K562 (cell line): Measurements from ENCODE around the gene COL24A1. TPM values are rescaled to one million over a fixed set of nuclear protein-coding genes. Genes with fewer than 3 reads are reported as not detected.

Source experiments
- ATAC-seq: fragments of 200-7000 bp; cut with Tn5 transposase; 3 replicates; pipeline ENCODE4 v1.9.1; 2020; ENCODE audit warnings: moderate library complexity
- BruUV-seq: library from RNA; stranded (reverse); fragments of 400-500 nt; replicated peaks from 2 replicates; lab custom pipeline; 2021; lab: Mats Ljungman, UMichigan
- CTCF ChIA-PET: fragments of 300-600 bp; formaldehyde crosslinking; extraction: SDS; loops from one replicate; lab custom pipeline; 2021; ENCODE audit warnings: low intra/inter-chr PET ratio; lab: Yijun Ruan, JAX
- POLR2A ChIA-PET: fragments of 300-600, 350-650 bp; sonication (Branson Sonifier 250); formaldehyde crosslinking; extraction: SDS; loops from one replicate; lab custom pipeline; 2021; ENCODE audit warnings: antibody characterized with exemption, inconsistent platforms; lab: Yijun Ruan, JAX
- DNase-seq, 4 experiments: peaks; one replicate each; pipeline versions ENCODE4 v3.0.0 to v3.0.0-alpha.2; 2011 to 2018; ENCODE audit warnings: low spot score in 3 of 4, mixed read lengths in 3 of 4; ENCODE audit errors: extremely low read depth in 1 of 4
- FAIRE-seq: peaks from 2 replicates; lab custom pipeline; 2011; peaks lifted over from hg19 to GRCh38; lab: Jason Lieb, UNC
- H2AFZ ChIP-seq: 2 replicates; pipeline ENCODE4 v1.6.0; 2011; ENCODE audit warnings: low read depth, low read length, control low read depth, inconsistent platforms
- H3K27ac ChIP-seq: fragments of 200-600 bp; 3 replicates; pipeline ENCODE4 v1.8.0; 2011; ENCODE audit warnings: low read depth, mild to moderate bottlenecking, control low read depth, inconsistent platforms, low read length, moderate library complexity, mixed read lengths; ENCODE audit errors: extremely low read depth
- H3K27me3 ChIP-seq, 2 experiments: fragments of 300-600 bp in 1 of 2; 2 replicates in 1 of 2; 3 replicates in 1 of 2; pipeline versions ENCODE4 v1.6.0 to v1.8.0; 2011; ENCODE audit warnings: inconsistent platforms in 2 of 2, low read length in 2 of 2, mild to moderate bottlenecking in 1 of 2, mixed read lengths in 1 of 2, moderate library complexity in 1 of 2; ENCODE audit not compliant: control insufficient read depth in 2 of 2, insufficient read depth in 2 of 2
- H3K36me3 ChIP-seq: fragments of 300-600 bp; 3 replicates; pipeline ENCODE4 v1.8.0; 2011; ENCODE audit warnings: mild to moderate bottlenecking, low read length, inconsistent platforms; ENCODE audit not compliant: control insufficient read depth, insufficient read depth
- H3K4me1 ChIP-seq, 2 experiments: fragments of 200-600 bp in 1 of 2; replicated peaks in 1 of 2; 2 replicates in 1 of 2; 3 replicates in 1 of 2; pipeline versions ENCODE4 v1.5.1 to v1.8.0; 2011; ENCODE audit warnings: inconsistent platforms in 2 of 2, low read length in 2 of 2, mild to moderate bottlenecking in 1 of 2, mixed read lengths in 1 of 2, moderate library complexity in 1 of 2; ENCODE audit not compliant: control insufficient read depth in 2 of 2, insufficient read depth in 2 of 2
- H3K4me2 ChIP-seq: 2 replicates; pipeline ENCODE4 v1.6.1; 2011; ENCODE audit warnings: low read length, control low read depth, inconsistent platforms, mixed read lengths; ENCODE audit not compliant: insufficient read depth
- H3K4me3 ChIP-seq: fragments of 200-600 bp; sonication (generic), shearing (Covaris generic); 2 replicates; pipeline ENCODE4 v1.5.1; 2016; ENCODE audit warnings: control low read depth, inconsistent platforms
- H3K79me2 ChIP-seq: fragments of 200-600 bp; 3 replicates; pipeline ENCODE4 v1.8.0; 2011; ENCODE audit warnings: low read length, inconsistent platforms; ENCODE audit not compliant: control insufficient read depth, insufficient read depth
- H3K9ac ChIP-seq, 2 experiments: 2 replicates each; pipeline versions ENCODE4 v1.6.0 to v1.6.1; 2011; ENCODE audit warnings: low read depth in 2 of 2, low read length in 2 of 2, control low read depth in 1 of 2, inconsistent platforms in 1 of 2, mild to moderate bottlenecking in 1 of 2, mixed read lengths in 1 of 2; ENCODE audit not compliant: insufficient read depth in 1 of 2
- H3K9me1 ChIP-seq: one replicate; pipeline ENCODE4 v1.6.0; 2011; ENCODE audit warnings: inconsistent platforms, mild to moderate bottlenecking, low read length, moderate library complexity; ENCODE audit not compliant: control insufficient read depth, insufficient read depth
- H3K9me3 ChIP-seq: replicated peaks from 2 replicates; pipeline ENCODE4 v1.5.1; 2011; ENCODE audit warnings: low read depth, low read length, inconsistent platforms; ENCODE audit not compliant: control insufficient read depth, insufficient read depth
- H4K20me1 ChIP-seq: replicated peaks from 2 replicates; pipeline ENCODE4 v1.6.1; 2011; ENCODE audit warnings: low read length, inconsistent platforms, mixed read lengths; ENCODE audit not compliant: control insufficient read depth, insufficient read depth
- CTBP1 ChIP-seq: fragments of 450-650 bp; IDR thresholded peaks from 2 replicates; pipeline ENCODE4 v1.6.1; 2016; ENCODE audit warnings: borderline replicate concordance
- NCOA6 ChIP-seq: fragments of 450-650 bp; IDR thresholded peaks from 2 replicates; pipeline ENCODE4 v1.6.1; 2017; ENCODE audit warnings: mild to moderate bottlenecking
- NFIX ChIP-seq: fragments of 250-450 bp; sonication (Bioruptor Pico); IDR thresholded peaks from 2 replicates; pipeline ENCODE4 v1.4.0; 2020; ENCODE audit warnings: low read depth, mild to moderate bottlenecking, moderate library complexity
- POLR2G ChIP-seq: fragments of 200-400 bp; formaldehyde crosslinking; IDR thresholded peaks from 2 replicates; pipeline ENCODE4 v1.6.1; 2017; ENCODE audit warnings: low read depth, mild to moderate bottlenecking, antibody characterized with exemption, low read length, moderate library complexity
- RBM17 ChIP-seq: fragments of 200-400 bp; formaldehyde crosslinking; IDR thresholded peaks from 2 replicates; pipeline ENCODE4 v1.6.1; 2017; ENCODE audit warnings: low read depth, mild to moderate bottlenecking, low read length, borderline replicate concordance
- RHOXF2B ChIP-seq: fragments of 250-450 bp; sonication (Bioruptor Pico); conservative IDR thresholded peaks from 2 replicates; pipeline ENCODE4 v1.5.1; 2021
- SIX5 ChIP-seq, 2 experiments: IDR thresholded peaks; 2 replicates each; pipeline ENCODE4 v1.6.1; 2011; ENCODE audit warnings: low read length in 2 of 2, borderline replicate concordance in 1 of 2, low read depth in 1 of 2, mild to moderate bottlenecking in 1 of 2, moderate library complexity in 1 of 2; ENCODE audit not compliant: insufficient read depth in 1 of 2
- STAT5B ChIP-seq: fragments of 250-450 bp; sonication (Bioruptor Pico); IDR thresholded peaks from 2 replicates; pipeline ENCODE4 v1.8.0; 2021; ENCODE audit warnings: mild to moderate bottlenecking, inconsistent platforms
- TAF7 ChIP-seq: fragments of 450-650 bp; IDR thresholded peaks from 2 replicates; pipeline ENCODE4 v1.6.1; 2016; ENCODE audit warnings: missing genetic modification characterization, missing compliant biosample characterization
- TAL1 ChIP-seq: fragments of 450-650 bp; IDR thresholded peaks from 2 replicates; pipeline ENCODE4 v1.6.1; 2016; ENCODE audit warnings: mild to moderate bottlenecking
- WHSC1 ChIP-seq: IDR thresholded peaks from one replicate; pipeline ENCODE4 v1.6.1; 2012; ENCODE audit warnings: low read length, control low read depth, inconsistent platforms
- ZNF143 ChIP-seq: sonication (generic); formaldehyde crosslinking; IDR thresholded peaks from 2 replicates; pipeline ENCODE4 v1.9.0; 2022; ENCODE audit warnings: mild to moderate bottlenecking, missing genetic modification reagents
- ZNF324 ChIP-seq: fragments of 250-450 bp; sonication (Bioruptor Pico); IDR thresholded peaks from 2 replicates; pipeline ENCODE4 v1.4.0; 2020; ENCODE audit warnings: mild to moderate bottlenecking
- WGBS: fragments of 100-300 bp; shearing (Covaris generic); methylation state at CpG from one replicate; pipeline ENCODE4 v1.1.6; 2016; ENCODE audit warnings: low coverage, mixed read lengths; ENCODE audit not compliant: insufficient coverage; ENCODE audit errors: missing lambda C conversion rate; 5-methylcytosine and 5-hydroxymethylcytosine counted together
- in situ Hi-C: fragments of 300-500 bp; cut with MboI; formaldehyde crosslinking; loops from 4 replicates; pipeline ENCODE4 v1.15.0; 2018; ENCODE audit warnings: inconsistent platforms, mixed read lengths
- intact Hi-C: fragments of 100-400 bp; cut with micrococcal nuclease; formaldehyde crosslinking; loops from 2 replicates; pipeline ENCODE4 v1.14.2; 2022
- polyA plus RNA-seq, 8 experiments: library from polyadenylated mRNA; depleted of rRNA in 4 of 8; stranded (reverse) in 5 of 8; unstranded in 3 of 8; fragments of >200 nt; fragmentation: Nextera tagmentation in 2 of 8; fragmentation: Illumina TruSeq in 1 of 8; extraction: Ambion mirVana in 2 of 8; extraction: Trizol in 1 of 8; gene quantifications; 2 replicates each; pipeline versions ENCODE4 v1.2.1 to v1.2.3, GENCODE V29; 2011 to 2014; ENCODE audit warnings: inconsistent platforms in 1 of 8, missing spikeins in 1 of 8
- total RNA-seq, 7 experiments: library from RNA; depleted of rRNA in 6 of 7; stranded (reverse); fragments of >200 nt in 6 of 7; fragmentation: Illumina TruSeq in 2 of 7; extraction: Trizol in 2 of 7; gene quantifications; 2 replicates each; pipeline versions ENCODE4 v1.2.1 to v1.2.3, GENCODE V29; 2011 to 2021; ENCODE audit warnings: low replicate concordance in 1 of 7
- TF ChIP-seq, protein P1 (sequence below): sonication (generic); formaldehyde crosslinking; IDR thresholded peaks from 2 replicates; pipeline ENCODE4 v1.8.1; 2023; ENCODE audit warnings: mild to moderate bottlenecking, missing genetic modification reagents

The COL24A1 gene
- total and polyA plus RNA-seq, 9 of the 15 experiments (the other 6 are each of a cell fraction or from before 2014, with no cell fraction given), result 0.01 to 0.06 (median 0.03) TPM; not detected in 2

DNA sequence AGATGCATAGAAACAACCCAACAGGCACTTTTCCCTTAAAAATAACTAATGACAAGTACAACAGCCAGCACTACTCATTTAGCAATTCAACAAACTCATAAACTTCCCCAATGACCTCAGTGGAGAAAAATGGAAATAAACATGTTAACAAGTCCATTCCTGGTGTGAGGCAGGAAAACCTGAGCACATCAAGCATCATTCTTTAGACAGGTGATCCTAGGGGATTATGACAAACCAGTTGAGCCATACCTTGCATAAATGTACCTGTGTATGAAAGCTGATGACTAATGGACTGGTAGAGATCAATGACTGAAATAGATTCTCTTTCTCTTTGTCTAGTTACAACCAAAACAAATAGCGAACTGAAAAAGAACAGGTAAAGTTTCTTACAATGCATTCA is 7.0 kb downstream of the COL24A1 start:
- FAIRE-seq, result no peak
- in situ Hi-C loops, result no loop called here

More for the DNA sequence above, 7.0 kb downstream of the COL24A1 start:
- H3K4me2 ChIP-seq, result no peak overlapping the region
- no peaks in the 10 kb centered on the region for H4K20me1 ChIP-seq
- no TSS peak for BruUV-seq
- no peak overlapping the region for H3K4me3 ChIP-seq
- no peaks in the 10 kb centered on the region for H3K9me3 ChIP-seq
- intact Hi-C loops, result no loop called here
- no peak overlapping the region for H3K27ac ChIP-seq
- WGBS, result 0% methylated on average over 1 of the region's 1 CpG
- H3K36me3 ChIP-seq, result no peaks in the 10 kb centered on the region
- ChIA-PET POLR2A (no interaction called here), CTCF (no interaction called here)
- ATAC-seq, result no peak
- peaks cover 0 to 4% of the 10 kb centered on the region in 2 experiments; a peak in 2 of 5 replicates for H3K27me3 ChIP-seq
- no peak overlapping the region for H2AFZ ChIP-seq
- no peaks in the 10 kb centered on the region; a peak in 1 of 5 replicates for H3K4me1 ChIP-seq
- H3K9ac ChIP-seq, result no peak overlapping the region
- no peaks in the 10 kb centered on the region for H3K79me2 ChIP-seq
- DNase-seq, result no peak
- no peak for TF ChIP-seq RBM17
- TF ChIP-seq, protein P1, sequence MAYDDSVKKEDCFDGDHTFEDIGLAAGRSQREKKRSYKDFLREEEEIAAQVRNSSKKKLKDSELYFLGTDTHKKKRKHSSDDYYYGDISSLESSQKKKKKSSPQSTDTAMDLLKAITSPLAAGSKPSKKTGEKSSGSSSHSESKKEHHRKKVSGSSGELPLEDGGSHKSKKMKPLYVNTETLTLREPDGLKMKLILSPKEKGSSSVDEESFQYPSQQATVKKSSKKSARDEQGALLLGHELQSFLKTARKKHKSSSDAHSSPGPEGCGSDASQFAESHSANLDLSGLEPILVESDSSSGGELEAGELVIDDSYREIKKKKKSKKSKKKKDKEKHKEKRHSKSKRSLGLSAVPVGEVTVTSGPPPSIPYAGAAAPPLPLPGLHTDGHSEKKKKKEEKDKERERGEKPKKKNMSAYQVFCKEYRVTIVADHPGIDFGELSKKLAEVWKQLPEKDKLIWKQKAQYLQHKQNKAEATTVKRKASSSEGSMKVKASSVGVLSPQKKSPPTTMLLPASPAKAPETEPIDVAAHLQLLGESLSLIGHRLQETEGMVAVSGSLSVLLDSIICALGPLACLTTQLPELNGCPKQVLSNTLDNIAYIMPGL (CRISPR knock-in tag), result no peak
- no peak for TF ChIP-seq TAL1
- TF ChIP-seq NFIX, result no peak
- TF ChIP-seq POLR2G, result no peak
- TF ChIP-seq ZNF143 (CRISPR knock-in tag), result no peak
- no peak for TF ChIP-seq SIX5 (IDR thresholded peaks at IDR 0.05; ENCODE audit: borderline replicate concordance in 1 of 2, insufficient read depth in 1 of 2, low read depth in 1 of 2, low read length in 2 of 2)
- TF ChIP-seq STAT5B (CRISPR knock-in tag), result no peak
- no peak for TF ChIP-seq WHSC1
- TF ChIP-seq ZNF324, result no peak
- TF ChIP-seq NCOA6, result no peak
- TF ChIP-seq TAF7 (tag), result no peak
- no peak for TF ChIP-seq RHOXF2B
- TF ChIP-seq CTBP1, result no peak
- TF ChIP-seq, all 486 proteins: peak for 0
- H3K9me1 ChIP-seq, result no peaks in the 10 kb centered on the region
